ENCODE results near the gene EPS8. TPM values are rescaled to one million over a fixed set of nuclear protein-coding genes. Genes with fewer than 3 reads are reported as not detected.

Gene EPS8
- total RNA-seq, 1 donor from 2014 or later, result 104 TPM

DNA sequence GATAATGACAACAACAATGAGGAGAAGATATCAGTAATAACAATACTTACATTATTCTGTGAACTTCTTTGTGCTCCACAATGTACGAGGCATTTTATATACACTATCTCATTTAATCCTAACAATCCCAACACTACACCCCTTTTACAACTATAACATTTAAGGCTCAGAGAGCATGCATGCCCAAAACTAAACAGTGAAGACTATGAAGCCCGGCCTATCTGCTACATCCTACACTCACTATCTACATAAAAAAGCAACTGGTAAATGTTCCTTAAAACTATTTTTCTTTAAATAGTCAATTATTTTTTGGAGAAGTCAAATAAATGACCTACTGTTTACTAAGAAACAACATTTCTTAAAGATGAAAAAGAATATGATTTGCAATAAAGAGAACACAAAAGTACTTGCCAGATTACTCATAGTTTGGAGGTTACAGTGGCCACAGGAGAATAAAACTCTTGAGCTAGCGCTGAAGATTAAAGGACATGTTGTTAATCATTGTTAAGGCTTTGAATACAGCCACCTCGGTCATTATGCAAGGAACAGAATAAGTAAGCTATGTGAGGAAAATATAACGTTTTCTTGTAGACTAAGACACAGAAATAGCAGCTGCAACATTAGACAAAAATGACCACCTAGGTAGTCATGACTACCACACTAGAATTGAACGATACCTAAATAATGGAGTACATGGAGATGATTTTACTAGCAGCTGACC, 56.7 kb downstream of the EPS8 start:
- intact Hi-C loops (cut with DNase I), result no loop called here
- Histone ChIP-seq H3K27ac (peak overlapping the region; percentile 2), H3K4me3 (no peak overlapping the region), H3K36me3 (no peaks in the 10 kb centered on the region), H3K27me3 (no peaks in the 10 kb centered on the region), H3K9me3 (no peaks in the 10 kb centered on the region), H3K4me1 (peaks cover 14% of the 10 kb centered on the region)
- DNase-seq (ENCODE audit: extremely low spot score in 2 of 2), result no peak
- TF ChIP-seq POLR2A (IDR thresholded peaks at IDR 0.05) (no peak), POLR2AphosphoS5 (IDR thresholded peaks at IDR 0.05; ENCODE audit: insufficient read depth in 1 of 2, low read depth in 1 of 2) (no peak)
- TF ChIP-seq, protein P1, sequence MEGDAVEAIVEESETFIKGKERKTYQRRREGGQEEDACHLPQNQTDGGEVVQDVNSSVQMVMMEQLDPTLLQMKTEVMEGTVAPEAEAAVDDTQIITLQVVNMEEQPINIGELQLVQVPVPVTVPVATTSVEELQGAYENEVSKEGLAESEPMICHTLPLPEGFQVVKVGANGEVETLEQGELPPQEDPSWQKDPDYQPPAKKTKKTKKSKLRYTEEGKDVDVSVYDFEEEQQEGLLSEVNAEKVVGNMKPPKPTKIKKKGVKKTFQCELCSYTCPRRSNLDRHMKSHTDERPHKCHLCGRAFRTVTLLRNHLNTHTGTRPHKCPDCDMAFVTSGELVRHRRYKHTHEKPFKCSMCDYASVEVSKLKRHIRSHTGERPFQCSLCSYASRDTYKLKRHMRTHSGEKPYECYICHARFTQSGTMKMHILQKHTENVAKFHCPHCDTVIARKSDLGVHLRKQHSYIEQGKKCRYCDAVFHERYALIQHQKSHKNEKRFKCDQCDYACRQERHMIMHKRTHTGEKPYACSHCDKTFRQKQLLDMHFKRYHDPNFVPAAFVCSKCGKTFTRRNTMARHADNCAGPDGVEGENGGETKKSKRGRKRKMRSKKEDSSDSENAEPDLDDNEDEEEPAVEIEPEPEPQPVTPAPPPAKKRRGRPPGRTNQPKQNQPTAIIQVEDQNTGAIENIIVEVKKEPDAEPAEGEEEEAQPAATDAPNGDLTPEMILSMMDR (IDR thresholded peaks at IDR 0.05), result no peak

DNA sequence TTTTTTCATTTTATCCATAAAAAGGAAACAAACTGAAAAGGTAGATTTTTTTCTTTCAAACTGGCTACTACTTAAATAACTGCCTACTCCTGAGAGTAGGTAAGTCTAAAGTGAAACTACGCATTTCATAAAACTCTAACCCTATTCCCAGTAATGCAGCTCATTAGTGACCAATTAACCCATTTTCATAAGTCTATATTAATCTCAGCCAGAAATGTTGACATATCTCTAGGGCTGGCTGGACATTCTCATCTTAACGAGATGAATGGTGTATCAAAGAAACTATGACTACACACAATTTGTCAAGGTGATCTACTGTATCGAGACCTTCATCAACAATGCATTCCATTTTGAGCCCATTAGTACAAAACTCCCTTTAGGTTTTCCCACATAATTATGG, 57.2 kb downstream of the EPS8 start:
- TF ChIP-seq, protein P1 (IDR thresholded peaks at IDR 0.05), result no peak
- no peak overlapping the region for H3K27ac ChIP-seq

DNA sequence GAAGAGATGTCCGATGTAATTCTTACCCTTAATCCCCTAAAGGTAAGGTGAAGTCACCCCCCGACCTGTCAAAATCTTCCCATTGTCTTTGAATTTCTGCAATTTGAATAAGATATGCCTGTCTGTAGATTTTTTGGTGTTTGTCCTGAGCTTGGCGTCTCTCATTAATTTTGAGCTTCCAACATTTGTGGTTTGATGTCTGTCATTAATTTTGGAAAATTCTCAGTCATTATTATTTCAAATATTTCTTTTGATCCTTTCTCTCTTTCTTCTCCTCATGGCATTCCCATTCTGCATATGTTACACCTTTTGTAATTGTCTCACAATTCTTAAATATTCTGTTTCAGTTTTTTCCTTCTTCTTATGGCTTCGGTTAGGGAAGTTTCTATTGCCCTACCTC, 60.1 kb downstream of the EPS8 start:
- Histone ChIP-seq H3K9me3 (no peaks in the 10 kb centered on the region), H3K4me3 (no peak overlapping the region), H3K36me3 (no peaks in the 10 kb centered on the region), H3K4me1 (peaks cover 31% of the 10 kb centered on the region), H3K27ac (no peak overlapping the region), H3K27me3 (no peaks in the 10 kb centered on the region)
- intact Hi-C loops (cut with DNase I), result no loop called here
- no peak for DNase-seq (ENCODE audit: extremely low spot score in 2 of 2)
- no peak for TF ChIP-seq POLR2A (IDR thresholded peaks at IDR 0.05)
- TF ChIP-seq POLR2AphosphoS5 (IDR thresholded peaks at IDR 0.05; ENCODE audit: insufficient read depth in 1 of 2, low read depth in 1 of 2), result no peak
- TF ChIP-seq, protein P1 (IDR thresholded peaks at IDR 0.05), result no peak

More for the DNA sequence above, 57.2 kb downstream of the EPS8 start:
- H3K27me3 ChIP-seq, result no peaks in the 10 kb centered on the region
- no peaks in the 10 kb centered on the region for H3K36me3 ChIP-seq
- H3K4me3 ChIP-seq, result no peak overlapping the region
- DNase-seq (ENCODE audit: extremely low spot score in 2 of 2), result no peak
- no peaks in the 10 kb centered on the region for H3K9me3 ChIP-seq
- intact Hi-C loops (cut with DNase I), result no loop called here
- H3K4me1 ChIP-seq, result peaks cover 17% of the 10 kb centered on the region

DNA sequence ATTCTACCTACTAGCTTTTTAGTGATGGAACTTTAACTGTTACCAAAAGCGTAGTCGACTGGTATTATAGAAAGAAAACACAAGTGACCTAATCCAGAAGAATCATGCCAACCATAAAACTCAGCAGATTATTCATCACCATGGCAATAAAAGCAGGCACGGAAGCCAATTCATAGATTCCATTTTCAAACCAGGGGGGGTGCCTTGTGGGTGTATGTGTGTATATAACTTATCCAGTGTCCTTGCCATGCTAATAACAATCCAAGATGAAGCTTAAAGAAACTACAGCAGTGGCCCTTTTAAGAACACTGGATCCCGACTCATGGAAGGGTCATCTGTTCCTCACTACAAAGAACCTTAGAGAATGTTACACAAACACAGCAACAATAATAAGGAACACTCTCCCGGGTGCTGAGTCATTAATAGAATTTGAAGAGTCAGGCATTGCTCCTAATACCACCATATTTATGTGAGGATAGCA, 61.0 kb downstream of the EPS8 start:
- H3K4me1 ChIP-seq, result peaks cover 30% of the 10 kb centered on the region
- no peaks in the 10 kb centered on the region for H3K36me3 ChIP-seq
- no peak overlapping the region for H3K4me3 ChIP-seq
- TF ChIP-seq POLR2A (IDR thresholded peaks at IDR 0.05) (no peak), POLR2AphosphoS5 (IDR thresholded peaks at IDR 0.05; ENCODE audit: insufficient read depth in 1 of 2, low read depth in 1 of 2) (no peak)
- TF ChIP-seq, protein P1 (IDR thresholded peaks at IDR 0.05), result no peak
- no peaks in the 10 kb centered on the region for H3K27me3 ChIP-seq
- no peak for DNase-seq (ENCODE audit: extremely low spot score in 2 of 2)
- no peak overlapping the region for H3K27ac ChIP-seq
- H3K9me3 ChIP-seq, result no peaks in the 10 kb centered on the region
- intact Hi-C loops (cut with DNase I), result no loop called here

DNA sequence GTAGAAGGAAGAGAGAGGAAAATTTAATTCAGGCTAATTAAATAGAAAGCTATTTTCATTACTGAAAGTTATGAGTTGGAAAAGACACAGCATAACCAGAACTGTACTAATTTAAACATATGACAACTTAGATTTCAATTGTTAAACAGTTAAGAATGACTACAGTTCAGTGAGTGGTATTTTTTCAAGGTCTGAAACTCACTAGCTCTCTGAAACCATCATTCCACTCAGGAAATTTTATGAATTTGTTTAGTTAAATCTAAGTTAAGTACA, 62.4 kb downstream of the EPS8 start:
- Histone ChIP-seq H3K9me3 (no peaks in the 10 kb centered on the region), H3K4me3 (no peak overlapping the region), H3K4me1 (peaks cover 29% of the 10 kb centered on the region), H3K27ac (peak overlapping the region; percentile 47), H3K27me3 (no peaks in the 10 kb centered on the region), H3K36me3 (no peaks in the 10 kb centered on the region)
- TF ChIP-seq, protein P1 (IDR thresholded peaks at IDR 0.05), result no peak
- TF ChIP-seq POLR2A (IDR thresholded peaks at IDR 0.05), result no peak
- TF ChIP-seq POLR2AphosphoS5 (IDR thresholded peaks at IDR 0.05; ENCODE audit: insufficient read depth in 1 of 2, low read depth in 1 of 2), result no peak
- no peak for DNase-seq (ENCODE audit: extremely low spot score in 2 of 2)
- intact Hi-C loops (cut with DNase I), result no loop called here

Measured in vagina (tissue), 2 donors.